Stimulated activated CD4-positive, alpha-beta T cell treated with anti-CD3 and anti-CD28 coated beads, Interleukin-4, amount 100 ng/mL, for 24 hours (primary cell): ENCODE results near the gene DNAH12.
"Not testable (repeated sequence)": the region's sequence is repeated elsewhere in the genome, so short reads cannot be mapped to it uniquely, and the experiment has no call there.

ENCODE experiments used
- DNase-seq: peaks from one replicate; pipeline ENCODE4 v3.0.0-alpha.2; 2020

The DNAH12 gene

DNA sequence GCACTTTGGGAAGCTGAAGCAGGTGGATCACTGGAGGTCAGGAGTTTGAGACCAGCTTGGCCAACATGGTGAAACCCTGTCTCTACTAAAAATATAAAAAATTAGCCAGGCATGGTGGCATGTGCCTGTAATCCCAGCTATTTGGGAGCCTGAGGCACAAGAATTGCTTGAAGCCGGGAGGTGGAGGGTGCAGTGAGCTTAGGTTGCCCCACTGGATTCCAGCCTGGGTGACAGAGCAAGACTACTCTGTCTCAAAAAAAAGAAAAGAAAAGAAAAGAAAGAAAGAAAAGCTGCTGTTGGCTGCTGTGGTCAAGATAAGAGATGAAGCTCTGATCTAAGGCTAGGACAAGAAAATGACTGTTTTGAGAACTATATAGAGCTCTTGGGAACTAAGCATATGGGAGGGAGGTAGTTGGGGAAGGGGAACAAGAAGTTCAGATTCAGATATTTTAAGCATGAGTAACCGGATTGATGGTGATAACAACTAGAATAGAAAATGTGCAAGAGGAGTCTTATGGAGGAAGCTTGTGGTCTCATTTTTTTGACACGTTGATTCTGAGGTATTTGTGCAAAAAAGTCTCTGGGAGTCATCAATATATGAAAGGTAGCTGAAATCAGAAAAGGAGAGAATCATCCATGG, 25.7 kb downstream of the DNAH12 start:
- DNase-seq: no peak

GRCh38 chr3:57512166-57512565, 32.0 kb downstream of the DNAH12 start:
- DNase-seq: no peak

GRCh38 chr3:57505901-57506300, 38.2 kb downstream of the DNAH12 start:
- DNase-seq: no peak

DNA sequence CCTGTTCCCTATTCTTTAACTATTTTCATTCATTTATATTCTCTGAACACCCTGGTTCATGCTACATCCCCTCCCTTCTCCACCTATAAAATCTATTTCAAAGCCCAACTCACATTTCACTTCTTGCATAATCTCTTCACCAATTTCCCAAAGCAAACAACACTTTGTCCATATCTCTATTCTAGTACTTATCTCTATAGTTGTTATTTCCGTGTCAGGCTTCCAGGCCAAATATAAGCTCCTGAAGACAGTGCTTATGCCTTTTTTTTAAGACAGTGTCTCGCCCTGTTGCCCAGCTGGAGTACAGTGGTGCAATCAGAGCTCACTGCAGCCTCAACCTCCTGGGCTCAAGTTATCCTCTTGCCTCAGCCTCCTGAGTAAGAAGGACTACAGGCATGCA, 43.6 kb downstream of the DNAH12 start:
- no peak for DNase-seq

- DNase-seq: no peak
These were observed 46.2 kb downstream of the DNAH12 start for GRCh38 chr3:57497904-57498303.

DNA sequence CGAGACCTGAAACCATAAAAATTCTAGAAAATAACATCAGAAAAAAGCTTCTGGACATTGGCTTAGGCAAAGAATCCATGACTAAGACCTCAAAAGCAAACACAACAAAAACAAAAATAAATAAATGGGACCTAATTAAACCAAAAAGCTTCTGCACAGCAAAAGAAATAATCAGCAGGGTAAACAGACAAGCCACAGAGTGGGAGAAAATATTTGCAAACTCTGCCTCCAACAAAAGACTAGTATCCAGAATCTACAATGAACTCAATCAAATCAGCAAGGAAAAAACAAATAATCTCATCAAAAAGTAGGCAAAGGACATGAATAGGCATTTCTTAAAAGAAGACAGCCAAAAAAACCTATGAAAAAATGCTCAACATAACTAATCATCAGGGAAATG, 59.6 kb downstream of the DNAH12 start:
- DNase-seq: no peak

DNA sequence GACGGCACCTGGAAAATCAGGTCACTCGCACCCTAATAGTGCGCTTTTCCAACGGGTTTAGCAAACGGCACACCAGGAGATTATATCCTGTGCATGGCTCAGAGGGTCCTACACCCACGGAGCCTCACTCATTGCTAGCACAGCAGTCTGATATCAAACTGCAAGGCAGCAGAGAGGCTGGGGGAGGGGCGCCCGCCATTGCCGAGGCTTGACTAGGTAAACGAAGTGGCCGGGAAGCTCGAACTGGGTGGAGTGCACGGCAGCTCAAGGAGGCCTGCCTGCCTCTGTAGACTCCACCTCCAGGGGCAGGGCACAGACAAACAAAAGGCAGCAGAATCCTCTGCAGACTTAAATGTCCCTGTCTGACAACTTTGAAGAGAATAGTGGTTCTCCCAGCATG, 67.0 kb downstream of the DNAH12 start:
- DNase-seq: not testable (repeated sequence)

GRCh38 chr3:57464801-57465200, 79.3 kb downstream of the DNAH12 start:
- DNase-seq: no peak

- no peak for DNase-seq
These were observed 80.1 kb downstream of the DNAH12 start for GRCh38 chr3:57464011-57464410.

GRCh38 chr3:57451150-57451846, 92.8 kb downstream of the DNAH12 start:
- DNase-seq: no peak

DNA sequence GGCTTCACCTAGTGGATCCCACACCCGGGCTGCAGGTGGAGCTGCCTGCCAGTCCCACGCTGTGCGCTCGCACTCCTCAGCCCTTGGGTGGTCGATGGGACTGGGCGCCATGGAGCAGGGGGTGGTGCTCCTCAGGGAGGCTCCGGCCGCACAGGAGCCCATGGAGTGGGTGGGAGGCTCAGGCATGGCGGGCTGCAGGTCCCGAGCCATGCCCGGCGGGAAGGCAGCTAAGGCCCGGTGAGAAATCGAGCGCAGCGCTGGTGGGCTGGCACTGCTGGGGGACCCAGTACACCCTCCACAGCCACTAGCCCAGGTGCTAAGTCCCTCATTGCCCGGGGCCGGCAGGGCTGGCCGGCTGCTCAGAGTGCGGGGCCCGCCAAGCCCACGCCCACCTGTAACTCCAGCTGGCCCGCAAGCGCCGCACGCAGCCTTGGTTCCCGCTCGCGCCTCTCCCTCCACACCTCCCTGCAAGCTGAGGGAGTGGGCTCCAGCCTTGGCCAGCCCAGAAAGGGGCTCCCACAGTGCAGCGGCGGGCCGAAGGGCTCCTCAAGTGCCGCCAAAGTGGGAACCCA, 94.8 kb downstream of the DNAH12 start:
- not testable (repeated sequence) for DNase-seq

GRCh38 chr3:57448489-57448888, 95.7 kb downstream of the DNAH12 start:
- not testable (repeated sequence) for DNase-seq

DNA sequence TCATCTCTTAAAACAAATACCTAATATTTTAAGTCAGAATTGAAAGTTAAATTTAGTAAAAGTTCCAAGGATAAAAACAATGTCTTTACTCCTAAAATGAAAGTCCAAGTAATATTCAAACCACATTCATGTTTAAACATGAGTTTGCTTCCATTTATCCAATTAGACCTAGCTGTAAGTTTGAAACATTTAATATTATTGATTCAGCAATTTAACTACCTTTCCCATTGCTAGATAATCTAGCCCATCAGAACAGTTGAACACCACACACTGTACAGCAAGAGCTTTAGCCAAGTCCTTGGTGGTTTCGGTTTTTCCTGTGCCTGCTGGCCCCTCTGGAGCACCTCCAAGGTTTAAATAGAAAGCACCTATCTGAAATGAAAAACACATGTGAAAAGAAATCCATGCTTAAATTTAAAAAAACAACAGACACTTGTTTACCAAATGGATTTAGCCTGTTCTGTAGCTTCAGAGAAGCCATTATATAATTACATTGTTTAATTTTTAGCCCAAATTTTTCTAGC, 97.8 kb downstream of the DNAH12 start:
- no peak for DNase-seq

- DNase-seq: no peak
These were observed 99.7 kb downstream of the DNAH12 start for GRCh38 chr3:57444469-57444868.

- not testable (repeated sequence) for DNase-seq
These were observed 104.0 kb downstream of the DNAH12 start for GRCh38 chr3:57440144-57440543.

DNA sequence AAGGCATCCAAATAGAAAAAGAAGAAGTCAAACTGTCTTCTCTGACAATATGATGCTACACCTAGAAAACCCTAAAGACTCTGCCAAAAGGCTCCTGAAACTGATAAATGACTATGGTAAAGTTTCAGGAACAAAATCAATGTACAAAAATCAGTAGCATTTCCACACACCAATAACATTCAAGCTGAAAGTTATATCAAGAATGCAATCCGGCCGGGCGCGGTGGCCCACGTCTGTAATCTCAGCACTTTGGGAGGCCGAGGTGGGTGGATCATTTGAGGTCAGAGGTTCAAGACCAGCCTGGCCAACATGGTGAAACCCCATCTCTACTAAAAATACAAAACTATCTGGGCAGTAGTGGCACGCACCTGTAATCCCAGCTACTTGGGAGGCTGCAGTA, 105.7 kb downstream of the DNAH12 start:
- not testable (repeated sequence) for DNase-seq

GRCh38 chr3:57436195-57436761, 107.9 kb downstream of the DNAH12 start:
- DNase-seq: no peak

DNA sequence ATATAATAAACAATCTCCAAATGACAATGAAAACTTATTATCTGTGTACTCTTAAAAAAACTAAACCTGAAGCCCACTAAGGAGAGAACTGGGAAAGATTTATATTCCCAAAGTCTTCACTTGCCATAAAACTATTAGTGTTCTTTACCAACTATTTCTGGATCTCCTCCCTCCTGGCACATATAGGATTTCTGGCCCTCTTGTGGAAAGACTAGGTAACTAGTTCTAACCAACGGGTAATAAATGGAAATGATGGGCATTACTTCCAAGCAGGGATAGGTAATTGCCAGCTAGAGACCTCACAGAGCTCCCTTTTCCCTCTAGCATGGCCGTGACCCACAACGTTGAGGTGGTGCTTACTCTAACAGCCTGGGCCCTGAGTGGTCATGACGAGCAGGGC, 110.1 kb downstream of the DNAH12 start:
- DNase-seq: no peak

GRCh38 chr3:57423335-57423734, 120.8 kb downstream of the DNAH12 start:
- DNase-seq: no peak

DNA sequence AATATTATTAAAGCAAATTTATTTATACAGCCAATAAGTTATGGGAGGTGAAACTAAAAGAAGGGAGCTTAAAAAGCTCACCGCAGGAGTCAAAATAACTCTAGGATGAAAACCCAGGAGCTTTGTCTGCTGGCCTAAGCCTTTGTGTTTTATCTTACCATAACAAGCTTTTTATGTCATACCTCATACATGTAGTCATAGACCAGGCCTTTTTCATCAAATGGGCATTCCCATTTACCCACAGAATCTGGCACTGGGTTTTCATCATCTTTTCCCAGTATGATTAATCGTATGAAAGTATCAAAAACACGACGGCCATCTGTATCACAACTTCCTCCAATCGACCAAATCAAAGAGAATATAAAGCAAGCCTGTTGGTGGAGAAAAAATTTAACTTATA, 122.8 kb downstream of the DNAH12 start:
- no peak for DNase-seq

DNA sequence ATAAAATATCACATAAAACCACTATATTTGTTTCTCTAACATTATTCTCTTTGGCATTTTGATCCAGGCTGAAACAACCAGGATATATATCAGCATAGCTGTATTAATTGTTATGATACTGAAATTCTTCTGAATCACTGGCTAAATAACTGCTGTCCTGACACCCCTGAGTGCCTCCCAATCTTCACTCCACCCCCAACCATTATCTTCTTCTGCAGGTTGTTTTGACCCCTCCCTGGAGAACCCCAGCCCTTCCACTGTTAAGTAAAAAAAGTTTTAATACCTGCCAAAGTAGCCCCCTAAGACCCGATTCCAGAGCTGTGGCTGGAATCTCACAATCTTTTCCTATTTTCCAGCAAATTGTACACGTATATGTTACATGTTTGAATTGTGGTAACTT, 124.1 kb downstream of the DNAH12 start:
- DNase-seq: no peak

DNA sequence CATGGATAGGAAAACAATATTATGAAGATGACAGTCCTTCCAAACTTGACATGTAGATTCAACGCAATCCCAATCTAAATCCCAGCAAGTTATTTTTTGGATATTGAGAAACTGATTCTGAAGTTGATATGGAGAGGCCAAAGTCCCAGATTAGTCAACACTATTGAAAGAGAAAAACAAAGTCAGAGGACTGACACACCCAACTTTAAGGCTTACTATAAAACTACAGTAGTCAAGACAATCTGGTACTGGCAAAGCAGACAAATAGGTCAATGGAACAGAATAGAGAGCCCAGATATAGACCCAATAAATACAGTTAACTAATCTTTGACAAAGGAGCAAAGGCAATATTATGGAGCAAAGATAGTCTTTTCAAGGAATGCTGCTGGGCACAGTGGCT, 132.4 kb downstream of the DNAH12 start:
- no peak for DNase-seq

DNA sequence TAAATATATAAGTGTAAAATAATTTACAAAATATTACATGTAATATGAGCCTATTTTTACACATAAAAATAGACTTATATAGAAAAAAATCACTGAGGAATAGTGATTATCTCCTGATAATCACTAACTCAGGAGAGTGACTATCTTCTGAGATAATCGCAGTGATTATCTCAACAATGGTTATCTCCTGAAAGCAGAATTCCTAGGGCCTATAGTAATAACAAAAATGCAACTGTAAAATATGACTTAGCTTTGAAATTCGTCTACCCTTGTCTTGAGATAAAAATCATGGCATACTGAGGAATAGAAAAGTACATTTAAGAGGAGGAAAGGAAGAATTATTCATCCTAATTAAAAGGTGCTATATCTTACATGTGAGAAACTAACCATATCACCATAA, 134.7 kb downstream of the DNAH12 start:
- no peak for DNase-seq

DNA sequence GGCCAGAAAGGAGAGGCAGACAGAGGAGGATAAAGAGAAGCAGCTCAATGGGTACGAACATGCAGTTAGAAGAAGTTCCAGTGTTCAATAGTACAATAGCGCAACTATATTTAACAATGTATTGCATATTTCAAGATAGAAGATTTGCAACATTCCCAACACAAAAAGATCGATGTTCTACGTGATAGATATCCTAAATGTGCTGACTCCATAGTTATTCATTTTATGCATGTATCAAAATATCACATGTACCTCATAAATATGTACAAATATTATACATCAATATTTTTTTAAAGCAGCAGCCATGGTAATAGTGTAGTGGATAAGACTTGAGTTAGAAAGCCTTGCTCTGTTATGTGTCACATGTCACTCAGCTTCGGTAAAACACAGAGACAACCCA, 141.5 kb downstream of the DNAH12 start:
- no peak for DNase-seq
